HG03460 (cell line): ENCODE results near the gene IGLL1.
"Not testable (repeated sequence)": the region's sequence is repeated elsewhere in the genome, so short reads cannot be mapped to it uniquely, and the experiment has no call there.

Experiments used
- ATAC-seq: cut with Tn5 transposase; IDR thresholded peaks from one replicate; pipeline ENCODE4 v1.9.1; 2021; ENCODE audit not compliant: unreplicated experiment

The IGLL1 gene

DNA sequence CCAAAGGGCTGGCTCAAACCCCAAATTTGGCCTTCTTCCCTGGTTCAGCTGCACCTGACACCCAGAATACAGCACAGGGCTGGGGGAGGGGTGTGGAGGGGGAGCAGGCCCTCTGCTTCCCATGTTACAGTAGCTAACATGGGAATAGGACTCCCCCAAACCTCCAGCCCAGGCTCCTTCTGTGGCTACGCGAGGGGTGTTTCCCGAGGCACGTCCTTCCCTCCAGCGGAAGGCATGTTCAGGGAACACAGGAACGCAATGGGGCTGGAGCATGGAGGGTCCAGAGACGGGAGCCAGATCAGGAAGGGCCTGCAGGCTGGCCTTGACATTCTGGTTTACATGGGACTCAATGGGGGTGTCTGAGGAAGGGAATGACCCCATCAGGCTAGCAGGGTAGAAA lies 11.8 kb upstream of the IGLL1 start:
- ATAC-seq: no peak

DNA sequence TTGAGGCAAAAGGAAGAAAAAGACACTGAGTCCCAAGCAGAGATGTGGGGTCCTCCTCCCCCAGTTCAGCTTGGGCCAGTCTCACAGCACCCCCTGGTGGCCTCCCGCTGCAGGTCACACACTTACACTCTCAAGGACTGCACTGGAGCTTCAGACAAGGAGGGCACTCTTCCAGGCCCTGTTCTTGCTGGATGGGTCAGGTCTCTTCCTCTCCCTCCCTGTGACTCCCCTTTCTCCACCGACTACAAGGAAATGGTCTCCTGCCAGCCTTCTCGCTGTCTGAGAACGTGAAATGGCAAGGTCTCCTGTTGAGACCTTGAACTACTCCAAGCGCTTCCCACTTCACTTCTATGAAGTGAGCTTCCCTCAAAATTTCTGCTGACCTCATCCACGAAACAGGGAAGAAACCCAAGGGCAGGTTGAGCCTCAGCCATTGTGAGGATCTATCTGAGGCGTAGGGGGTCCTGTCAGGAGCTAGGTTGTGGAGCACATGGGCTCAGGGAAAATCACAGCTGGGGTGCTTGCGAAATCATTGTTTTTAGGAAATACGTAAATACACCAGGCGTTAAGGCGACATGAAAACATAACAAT lies 11.2 kb upstream of the IGLL1 start:
- ATAC-seq: no peak

DNA sequence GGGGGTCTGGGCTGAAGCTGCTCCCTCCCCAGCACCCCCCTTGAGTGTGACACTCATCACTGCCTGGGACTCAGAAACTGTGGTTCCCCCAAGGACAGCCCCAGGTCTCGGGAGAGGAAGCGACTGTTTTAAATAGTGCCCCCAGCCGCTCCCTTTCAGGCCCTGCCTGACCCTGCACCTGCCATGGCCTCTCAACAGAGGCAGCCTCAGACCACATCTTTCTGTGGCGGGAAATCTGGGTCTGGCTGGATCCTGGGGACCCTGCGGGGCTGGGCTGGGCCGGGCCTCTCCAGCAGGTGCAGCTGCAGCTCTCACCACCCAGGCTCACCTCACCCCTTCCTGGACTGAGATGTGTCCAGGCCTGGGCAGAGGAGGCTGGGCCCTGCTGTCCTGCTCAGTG lies 3.7 kb upstream of the IGLL1 start:
- no peak for ATAC-seq

- no peak for ATAC-seq
These were observed 3.1 kb upstream of the IGLL1 start for GRCh38 chr22:23583153-23583552.

DNA sequence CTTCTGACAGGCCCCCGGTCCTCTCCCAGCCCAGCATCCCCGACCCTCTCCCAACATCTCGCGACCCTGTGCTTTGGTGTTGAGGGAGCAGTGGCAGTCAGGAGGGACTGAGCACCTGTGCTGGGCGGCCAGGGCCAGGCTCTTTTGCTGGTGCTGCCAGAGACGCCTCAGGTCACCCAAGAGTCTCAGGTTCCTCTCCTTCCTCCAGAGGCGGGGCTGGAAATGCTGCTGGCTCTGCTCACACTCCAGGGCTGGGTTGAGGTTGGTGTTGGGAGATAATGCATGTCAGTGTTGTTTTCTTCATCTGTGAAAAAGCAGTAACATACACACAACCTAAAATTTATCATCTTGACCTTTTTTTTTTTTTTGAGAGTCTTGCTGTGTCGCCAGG lies 1.2 kb upstream of the IGLL1 start:
- no peak for ATAC-seq

DNA sequence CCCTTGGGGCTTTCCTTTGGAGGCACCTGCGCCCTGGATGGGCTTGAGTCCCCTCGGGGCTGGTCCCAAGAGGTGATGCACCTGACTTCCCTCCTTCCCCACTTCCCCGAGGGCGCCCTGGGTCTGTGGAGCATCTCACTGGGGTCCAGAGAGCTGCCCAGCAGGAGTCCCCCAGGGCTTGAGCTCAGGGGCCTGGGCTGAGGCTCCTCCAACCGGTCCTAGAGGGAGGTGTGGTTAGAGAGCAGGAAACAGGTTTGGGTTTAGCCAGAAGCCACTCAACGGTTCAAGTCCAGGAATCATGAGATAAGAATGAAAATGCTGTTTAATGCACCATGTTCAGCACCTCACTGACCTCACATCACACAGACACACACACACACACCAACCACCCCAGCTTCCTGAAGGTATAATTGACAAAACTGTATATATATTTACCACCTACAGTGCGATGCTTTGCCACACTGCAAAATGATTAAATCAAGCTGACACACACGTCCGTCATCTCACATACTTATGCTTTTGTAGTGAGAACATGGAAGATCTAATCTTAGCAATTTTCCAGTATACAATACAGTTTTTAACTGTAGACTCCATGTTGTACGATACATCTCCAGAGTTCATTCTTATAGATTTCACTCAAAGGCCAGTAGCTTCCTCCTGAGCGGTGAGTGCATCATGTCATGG lies 628 bp upstream of the IGLL1 start:
- no peak for ATAC-seq

- ATAC-seq: no peak
These were observed 810 bp downstream of the IGLL1 start for GRCh38 chr22:23579280-23579679.

GRCh38 chr22:23578306-23578705 lies 1.8 kb downstream of the IGLL1 start:
- no peak for ATAC-seq

GRCh38 chr22:23576681-23577080 lies 3.4 kb downstream of the IGLL1 start:
- no peak for ATAC-seq

DNA sequence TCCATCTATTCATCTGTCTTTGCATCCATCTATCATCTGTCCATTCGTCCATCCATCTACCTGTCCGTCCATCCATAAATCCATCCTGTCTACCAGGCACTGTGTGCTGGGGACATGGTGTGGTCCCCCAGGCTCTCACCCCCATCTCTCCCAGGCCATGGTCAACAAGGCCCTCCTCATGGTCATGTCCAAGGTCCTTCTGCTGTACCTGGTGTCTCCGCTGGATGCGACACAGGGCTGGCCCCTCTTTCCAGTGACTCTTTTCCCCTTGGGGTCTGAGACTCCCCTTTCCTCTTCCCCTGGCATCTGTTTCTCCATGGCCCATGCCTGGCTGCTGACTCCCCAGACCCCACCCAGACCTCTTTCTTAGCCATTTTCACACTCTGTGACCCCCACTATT lies 4.5 kb downstream of the IGLL1 start:
- ATAC-seq: no peak

DNA sequence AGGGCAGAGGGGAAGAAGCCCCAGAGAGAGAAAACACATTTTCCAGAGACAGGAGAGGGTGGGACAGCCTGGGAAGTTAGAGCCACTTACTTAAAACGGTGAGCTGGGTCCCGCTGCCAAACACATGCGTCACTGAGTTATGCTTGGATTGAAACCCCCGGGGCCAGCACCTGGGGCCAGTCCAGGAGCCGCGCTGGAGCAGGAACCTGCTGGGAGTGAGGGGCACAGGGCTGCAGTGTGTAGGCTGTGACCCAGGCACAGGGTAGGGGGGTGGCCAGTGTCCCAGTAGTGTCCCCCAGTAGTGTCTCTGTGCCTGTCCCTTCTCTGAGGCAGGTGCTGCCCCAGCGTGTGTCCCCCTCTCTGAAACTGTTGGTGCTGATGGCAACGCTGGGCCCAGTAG lies 5.2 kb downstream of the IGLL1 start:
- ATAC-seq: no peak

GRCh38 chr22:23574371-23574811 lies 5.7 kb downstream of the IGLL1 start:
- no peak for ATAC-seq

DNA sequence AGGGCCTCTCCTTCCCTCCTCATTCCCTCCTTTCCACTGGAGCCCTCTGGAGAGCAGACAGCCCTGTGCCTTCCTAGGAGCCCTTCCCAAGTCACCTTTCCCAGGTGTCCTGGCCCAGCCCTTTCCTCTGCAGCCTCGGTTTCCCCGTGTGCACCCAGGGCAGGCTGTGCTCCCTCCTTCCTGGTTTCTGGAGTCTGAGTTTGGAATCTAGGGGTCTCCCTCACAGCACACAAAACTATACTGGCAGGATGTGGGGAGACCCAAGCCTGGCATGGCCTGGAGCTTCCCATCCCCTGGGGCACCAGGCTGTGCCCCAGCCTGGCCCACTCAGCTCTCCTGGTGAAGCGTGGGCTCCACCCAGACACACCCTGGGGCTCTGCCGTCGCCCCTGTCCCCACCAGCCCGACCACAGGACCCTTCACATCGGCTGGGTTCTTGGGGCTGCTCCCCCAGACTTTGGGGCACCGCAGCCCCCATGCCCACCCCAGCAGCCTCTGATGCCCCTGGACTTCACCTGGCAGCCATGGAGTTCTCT lies 6.3 kb downstream of the IGLL1 start:
- not testable (repeated sequence) for ATAC-seq

DNA sequence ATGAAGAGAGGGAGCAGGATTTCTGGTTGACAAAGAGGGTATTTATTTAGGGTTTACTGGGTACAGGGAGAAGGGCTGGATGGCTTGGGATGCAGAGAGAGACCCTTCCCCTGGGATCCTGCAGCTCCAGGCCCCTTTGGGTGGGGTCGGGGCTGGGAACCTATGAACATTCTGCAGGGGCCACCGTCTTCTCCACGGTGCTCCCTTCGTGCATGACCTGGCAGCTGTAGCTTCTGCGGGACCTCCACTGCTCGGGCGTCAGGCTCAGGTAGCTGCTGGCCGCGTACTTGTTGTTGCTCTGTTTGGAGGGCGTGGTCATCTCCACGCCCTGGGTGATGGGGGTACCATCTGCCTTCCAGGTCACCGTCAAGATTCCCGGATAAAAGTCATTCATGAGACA lies 7.0 kb downstream of the IGLL1 start:
- ATAC-seq: not testable (repeated sequence)

- no peak for ATAC-seq
These were observed 8.6 kb downstream of the IGLL1 start for GRCh38 chr22:23571486-23571885.

- ATAC-seq: no peak
These were observed 9.4 kb downstream of the IGLL1 start for GRCh38 chr22:23570681-23571080.

DNA sequence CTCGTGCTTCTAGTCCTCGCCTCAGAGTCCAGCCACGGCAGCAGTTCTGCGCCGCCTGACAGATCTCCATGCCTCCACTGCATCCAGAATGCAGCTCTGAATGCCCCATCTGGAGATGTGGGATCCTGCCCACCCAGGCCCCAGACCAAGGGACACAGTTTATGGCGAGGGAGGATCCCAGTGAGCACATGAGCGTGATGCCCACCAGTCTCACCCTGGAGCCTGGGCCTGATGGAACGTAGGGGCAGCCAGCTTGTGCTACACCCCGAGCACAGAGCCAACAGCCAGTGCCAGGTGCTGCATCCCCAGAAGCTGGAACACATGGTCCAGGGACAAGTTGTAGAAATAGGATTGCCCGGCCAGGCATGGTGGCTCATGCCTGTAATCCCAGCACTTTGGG lies 10.4 kb downstream of the IGLL1 start:
- no peak for ATAC-seq

DNA sequence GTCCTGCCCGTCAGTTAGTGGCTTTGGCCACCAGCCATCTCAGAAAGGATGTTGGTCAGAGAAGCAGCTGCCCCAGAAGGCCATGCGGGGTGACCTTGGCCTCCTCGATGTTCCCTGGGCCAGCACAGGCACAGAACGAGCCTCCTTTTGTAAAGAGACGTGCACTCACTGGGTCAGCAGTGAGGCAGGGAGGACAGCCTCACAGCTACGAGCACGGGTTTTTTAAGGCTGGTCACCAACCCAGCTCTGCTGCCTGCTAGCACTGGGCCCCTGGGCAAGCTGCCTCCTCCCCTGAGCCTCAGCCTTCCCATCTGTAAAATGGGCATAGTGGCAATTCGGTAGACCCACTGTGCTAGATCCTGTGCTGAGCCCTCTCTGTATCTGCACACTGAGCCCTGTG lies 10.8 kb downstream of the IGLL1 start:
- ATAC-seq: no peak

DNA sequence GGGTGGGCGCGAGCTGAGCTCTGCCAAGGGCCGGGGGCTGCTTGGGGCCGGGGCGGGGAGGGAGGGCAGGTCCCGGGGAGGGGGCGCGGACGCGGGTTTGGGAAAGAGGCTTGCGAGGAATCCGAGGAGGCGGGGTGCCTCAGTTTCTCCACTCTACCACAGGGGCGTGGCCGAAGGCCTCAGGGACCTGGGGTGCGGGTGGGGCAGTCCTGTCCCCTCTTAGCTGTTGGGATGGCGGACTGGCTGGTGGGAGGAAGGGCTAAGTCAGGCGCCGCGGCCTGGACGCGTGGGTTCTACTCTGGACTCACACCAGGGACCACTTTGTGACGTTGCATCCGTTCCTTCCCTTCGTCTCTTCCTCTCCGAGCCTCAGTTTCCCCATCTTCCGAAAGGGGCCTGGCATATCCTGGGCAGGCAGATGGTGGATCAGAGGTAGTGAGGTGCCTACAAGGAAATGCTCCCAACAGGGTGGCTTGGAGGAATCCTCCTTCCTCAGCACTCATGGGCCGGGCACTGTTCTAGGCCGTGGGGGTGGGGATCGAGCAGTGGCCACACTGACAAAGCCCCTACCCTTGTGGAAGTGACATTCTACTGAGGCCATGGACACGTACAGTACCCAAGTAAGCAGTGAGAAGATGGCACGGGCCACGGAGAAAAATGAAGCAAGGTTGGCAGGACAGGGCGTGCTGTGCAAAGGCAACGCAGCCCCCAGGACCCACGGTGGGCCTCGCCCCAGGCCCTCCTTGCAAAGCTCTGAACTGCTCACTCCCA lies 13.2 kb downstream of the IGLL1 start:
- no peak for ATAC-seq

DNA sequence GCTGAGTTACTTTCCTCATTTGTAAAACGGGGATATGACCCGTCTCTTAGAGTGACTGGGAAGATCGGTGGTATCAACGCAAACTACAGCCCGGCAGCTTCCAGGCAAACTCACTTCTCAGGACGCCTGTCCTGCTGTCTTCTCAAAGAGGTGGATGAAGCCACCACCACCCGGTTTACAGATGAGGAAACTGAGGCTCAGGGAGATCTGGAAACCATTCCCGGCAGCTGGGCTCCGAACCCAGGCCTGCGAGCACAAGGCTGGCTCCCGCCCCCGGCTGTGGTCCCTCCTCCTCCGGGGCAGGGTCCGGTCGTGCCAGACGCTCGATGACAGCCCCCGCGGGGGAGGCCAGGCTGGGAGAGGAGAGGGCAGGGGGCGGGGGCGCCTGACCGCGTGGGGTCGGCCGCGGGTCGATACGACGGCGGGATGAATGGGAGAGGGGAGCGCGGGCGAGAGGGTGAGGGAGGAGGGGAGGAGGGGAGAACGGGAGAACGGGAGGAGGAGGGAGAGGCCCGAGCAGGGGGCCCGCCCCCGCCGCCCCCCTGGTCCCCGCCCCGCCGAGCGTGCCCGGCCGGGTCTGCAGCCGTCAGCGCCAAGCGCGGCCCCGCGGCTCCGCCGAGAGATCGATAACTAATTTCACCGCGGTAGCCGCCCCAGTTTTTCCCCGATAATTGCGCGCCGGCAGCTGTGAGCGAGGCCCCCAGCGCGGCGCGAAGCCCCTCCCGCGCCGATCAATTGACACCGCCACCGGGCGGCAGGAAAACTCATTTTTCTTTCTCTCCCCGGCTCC lies 14.0 kb downstream of the IGLL1 start:
- no peak for ATAC-seq

DNA sequence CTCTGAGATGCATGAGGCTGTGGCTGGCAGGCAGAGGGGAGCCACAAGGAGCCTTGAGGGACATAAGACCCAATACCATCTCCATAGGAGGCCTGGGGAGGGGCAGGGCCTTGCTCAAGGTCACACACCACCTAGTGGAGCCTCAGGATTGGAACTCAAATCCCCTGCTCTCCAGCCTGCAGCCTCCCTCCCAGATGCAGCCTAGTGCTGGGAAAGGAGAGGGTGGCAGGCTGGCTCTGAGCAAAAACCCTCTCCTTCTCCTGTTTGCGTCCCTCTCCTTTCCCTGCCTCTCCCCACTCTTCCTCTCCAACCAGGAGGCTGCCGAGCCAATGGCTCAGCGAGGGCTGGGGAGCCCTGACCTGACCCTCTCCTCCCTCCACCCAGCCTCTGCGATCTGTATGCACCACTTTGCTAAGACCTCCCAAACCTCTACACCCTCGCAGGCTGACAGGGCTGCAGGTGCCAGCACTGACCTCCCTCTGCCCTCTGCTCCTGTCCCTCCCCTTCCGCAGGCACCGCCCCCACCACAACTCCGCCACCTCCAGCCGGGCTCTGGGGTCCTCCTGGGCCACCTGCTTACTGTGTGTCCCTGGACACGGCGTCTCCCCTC lies 14.7 kb downstream of the IGLL1 start:
- ATAC-seq: no peak
